8988T (cell line): ENCODE measurements around the gene DMRTA2.
"Not testable (repeated sequence)": the region's sequence is repeated elsewhere in the genome, so short reads cannot be mapped to it uniquely, and the experiment has no call there.

Experiments used
- DNase-seq: peaks from one replicate; pipeline ENCODE4 v3.0.0; 2011

The DMRTA2 gene

GRCh38 chr1:50422675-50422945 lies 633 bp downstream of the DMRTA2 start:
- DNase-seq: no peak

GRCh38 chr1:50421768-50422674 lies 1.2 kb downstream of the DMRTA2 start:
- no peak for DNase-seq

DNA sequence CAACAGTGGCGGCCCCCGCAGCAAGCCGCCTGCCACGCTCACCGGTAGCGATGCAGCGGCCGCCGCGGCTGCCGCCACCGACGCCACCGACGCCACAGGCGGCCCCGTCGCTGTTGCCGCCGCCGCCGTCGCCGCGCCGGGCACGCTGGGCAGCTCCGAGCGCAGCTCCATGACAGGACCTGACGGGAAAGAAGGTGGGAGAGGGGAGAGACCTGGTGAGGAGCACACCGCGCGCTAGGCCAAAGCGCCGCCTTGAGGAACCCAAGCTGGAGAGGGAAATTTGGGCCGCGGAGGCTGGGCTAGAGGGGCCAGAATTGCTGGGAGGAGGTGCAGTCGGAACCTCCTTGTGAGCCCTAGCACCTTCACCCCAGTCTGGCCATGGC lies 1.9 kb downstream of the DMRTA2 start:
- DNase-seq: no peak

- DNase-seq: no peak
These were observed 2.4 kb downstream of the DMRTA2 start for GRCh38 chr1:50420689-50421365.

GRCh38 chr1:50419907-50420677 lies 3.2 kb downstream of the DMRTA2 start:
- no peak for DNase-seq

- no peak for DNase-seq
These were observed 3.9 kb downstream of the DMRTA2 start for GRCh38 chr1:50419192-50419906.

- DNase-seq: no peak
These were observed 4.6 kb downstream of the DMRTA2 start for GRCh38 chr1:50418600-50419109.

GRCh38 chr1:50417946-50418599 lies 5.2 kb downstream of the DMRTA2 start:
- DNase-seq: no peak

GRCh38 chr1:50417507-50417906 lies 5.7 kb downstream of the DMRTA2 start:
- DNase-seq: no peak

- DNase-seq: no peak
These were observed 6.4 kb downstream of the DMRTA2 start for GRCh38 chr1:50416553-50417453.

GRCh38 chr1:50416150-50416527 lies 7.1 kb downstream of the DMRTA2 start:
- no peak for DNase-seq

DNA sequence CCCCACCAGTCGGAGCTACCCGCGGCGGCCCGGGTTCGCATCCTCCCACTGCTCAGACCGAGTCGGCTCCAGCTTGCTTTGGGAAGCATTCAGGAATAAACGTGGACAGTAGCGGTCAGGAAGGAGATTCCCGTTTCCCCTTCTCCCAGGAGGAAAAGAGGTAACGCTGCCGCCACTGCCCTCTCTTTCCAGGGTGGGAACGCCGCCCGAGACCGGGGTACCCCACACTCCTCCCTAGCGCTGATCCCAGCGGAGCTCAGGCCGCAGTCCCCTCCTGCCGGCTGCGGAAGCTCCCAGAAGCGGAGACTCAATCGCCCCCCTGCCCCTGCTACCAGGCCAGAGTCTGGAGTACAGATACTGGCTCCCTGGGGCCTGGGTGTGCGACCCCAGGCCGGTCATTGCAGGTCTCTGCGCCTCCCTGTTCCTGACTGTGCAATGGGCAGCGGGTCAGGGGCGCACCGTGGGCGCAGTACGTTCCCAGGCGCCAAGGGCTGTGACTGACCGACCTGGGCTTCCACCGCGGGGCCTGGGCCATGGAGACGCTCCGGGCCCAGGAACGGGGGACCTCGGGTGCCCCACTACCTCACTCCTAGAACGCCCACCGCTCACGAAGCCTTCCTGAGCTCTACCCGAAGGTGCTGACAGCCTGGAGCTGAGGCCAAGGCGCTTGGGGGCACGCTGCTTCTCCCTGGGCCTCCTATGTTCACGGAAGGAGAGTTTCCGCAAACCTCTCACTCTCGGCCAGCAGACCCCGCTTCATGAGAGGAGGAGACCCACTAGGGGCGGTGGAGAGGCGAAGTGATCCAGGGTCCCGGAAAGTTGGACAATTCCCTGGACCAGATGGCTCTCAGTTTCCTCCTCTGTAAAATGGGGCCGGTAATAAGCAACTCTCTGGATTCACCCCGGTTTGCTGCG lies 7.8 kb downstream of the DMRTA2 start:
- DNase-seq: no peak

GRCh38 chr1:50414853-50415234 lies 8.4 kb downstream of the DMRTA2 start:
- no peak for DNase-seq

DNA sequence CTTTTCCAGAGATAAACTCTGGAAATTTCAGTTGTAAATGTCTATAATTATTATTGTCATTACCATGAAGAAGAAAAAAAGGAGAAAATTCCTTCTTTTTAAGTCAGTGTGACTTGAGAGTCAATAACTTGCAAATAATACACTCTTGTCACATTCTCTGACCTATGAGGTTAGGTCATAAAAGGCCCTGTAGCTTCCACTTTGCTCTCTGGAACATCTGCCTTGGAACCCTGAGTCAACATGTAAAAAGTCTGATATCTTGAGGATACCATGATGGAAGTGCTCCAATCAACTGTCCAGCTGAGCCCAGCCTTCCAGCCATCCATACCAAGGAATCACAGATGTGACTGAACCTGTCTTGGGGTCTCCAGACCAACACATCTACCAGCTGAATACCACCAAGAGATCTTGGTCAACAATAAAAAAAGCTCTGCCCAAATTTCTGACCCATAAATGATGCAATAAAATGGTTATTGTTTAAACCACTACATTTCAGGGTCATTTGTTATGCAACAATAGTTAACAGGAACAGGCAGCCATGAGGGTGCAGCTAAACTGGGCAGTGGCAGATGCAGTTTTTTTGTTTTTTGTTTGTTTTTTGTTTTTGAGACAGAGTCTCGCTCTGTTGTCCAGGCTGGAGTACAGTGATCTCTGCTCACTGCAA lies 10.3 kb downstream of the DMRTA2 start:
- DNase-seq: no peak

DNA sequence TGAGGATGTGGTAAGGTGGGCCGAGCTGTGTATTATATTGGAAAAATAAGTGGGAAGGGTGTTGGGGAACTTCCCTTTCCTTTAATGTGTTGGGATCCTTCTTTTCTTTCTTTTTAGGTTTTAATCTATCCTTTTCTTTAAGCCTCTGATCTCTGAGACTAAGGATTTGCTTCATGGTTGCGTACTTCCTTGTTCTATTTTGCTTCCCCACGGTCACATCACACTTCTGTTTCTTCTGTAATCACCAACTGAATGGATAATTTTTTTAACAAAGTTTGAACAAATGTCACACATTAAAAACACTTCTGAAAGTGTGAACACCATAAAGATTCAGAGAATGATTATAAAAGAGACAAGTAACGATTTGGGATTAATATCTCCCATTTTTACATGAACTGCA lies 17.4 kb downstream of the DMRTA2 start:
- no peak for DNase-seq

DNA sequence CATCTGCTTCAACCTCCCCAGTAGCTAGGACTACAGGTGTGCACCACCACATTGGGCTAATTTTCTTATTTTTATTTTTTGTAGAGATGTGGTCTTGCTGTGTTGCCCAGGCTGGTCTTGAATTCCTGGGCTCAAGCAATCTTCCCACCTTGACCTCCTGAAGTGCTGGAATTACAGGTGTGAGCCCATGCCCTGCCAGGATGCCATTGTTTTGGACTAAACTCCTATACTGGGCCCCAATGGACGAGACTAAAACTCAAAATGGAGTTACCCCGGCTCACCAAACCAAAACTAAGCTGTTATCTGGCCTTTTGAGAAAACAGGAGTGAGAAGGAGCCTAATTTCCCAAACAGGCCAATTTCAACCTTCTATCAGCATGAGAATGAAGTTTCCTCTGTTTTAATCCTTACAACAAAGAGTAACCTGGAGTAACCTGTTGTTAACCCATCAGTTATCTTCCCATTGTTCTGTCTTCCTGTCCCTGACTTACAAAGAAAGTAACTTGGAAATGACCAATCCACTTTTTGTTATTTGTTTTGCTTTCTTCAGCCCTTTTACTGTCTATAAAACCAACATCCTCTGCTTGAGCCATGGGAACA lies 29.6 kb downstream of the DMRTA2 start:
- no peak for DNase-seq

GRCh38 chr1:50381551-50381950 lies 41.7 kb downstream of the DMRTA2 start:
- not testable (repeated sequence) for DNase-seq

DNA sequence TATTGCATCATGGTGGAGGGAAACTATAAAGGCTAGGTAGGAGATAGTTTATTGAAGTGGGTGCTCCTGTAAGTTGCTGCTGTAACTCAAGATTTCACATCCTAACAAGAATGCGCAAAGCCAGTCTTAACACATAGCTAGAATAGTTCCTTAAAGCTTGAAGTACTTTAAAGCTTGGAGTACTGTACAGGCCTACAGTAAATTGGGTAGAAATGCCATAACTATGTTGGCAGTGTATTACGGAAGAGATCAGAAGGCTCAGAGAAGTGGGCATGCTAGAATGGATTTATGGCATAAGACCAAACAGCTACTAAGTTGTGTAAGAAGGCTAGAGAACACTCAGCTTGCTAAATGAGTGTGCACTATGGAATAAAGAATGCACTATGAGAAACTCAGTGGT lies 44.5 kb downstream of the DMRTA2 start:
- DNase-seq: no peak

DNA sequence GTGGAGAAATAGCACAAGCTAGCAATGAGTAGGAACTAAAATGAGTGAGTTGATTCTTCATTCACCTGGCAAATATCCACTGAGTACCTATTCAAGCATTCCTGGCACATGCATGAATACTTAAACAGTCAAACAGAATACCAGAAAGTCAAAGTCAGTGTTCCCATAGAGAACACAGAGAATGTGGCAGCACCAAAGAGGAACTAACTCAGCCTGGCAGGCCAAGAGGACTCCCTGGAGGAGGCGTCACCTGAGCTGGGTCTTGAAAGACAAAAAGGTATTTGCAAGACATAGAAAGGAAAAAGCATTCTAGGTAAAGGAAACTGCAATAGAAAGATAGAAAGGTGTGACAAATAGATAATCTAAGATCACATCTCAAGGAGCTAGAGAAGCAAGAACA lies 49.7 kb downstream of the DMRTA2 start:
- no peak for DNase-seq
